Thyroid gland (tissue), 4 donors: ENCODE results near the gene CCDC9.

Experiments used
- CTCF ChIP-seq, 6 experiments: fragments of 200-600 bp in 3 of 6; fragments of 450-650 bp in 3 of 6; sonication (generic) in 3 of 6; IDR thresholded peaks; one replicate each; pipeline ENCODE4 v1.5.1; 2016 to 2019; ENCODE audit warnings: antibody characterized with exemption in 6 of 6, mild to moderate bottlenecking in 2 of 6, inconsistent platforms in 1 of 6, moderate library complexity in 1 of 6
- POLR2A ChIP-seq, 2 donors: fragments of 450-650 bp; IDR thresholded peaks; one replicate each; pipeline ENCODE4 v1.6.1; 2017; ENCODE audit warnings: antibody characterized with exemption in 2 of 2, mild to moderate bottlenecking in 2 of 2, moderate library complexity in 1 of 2

DNA sequence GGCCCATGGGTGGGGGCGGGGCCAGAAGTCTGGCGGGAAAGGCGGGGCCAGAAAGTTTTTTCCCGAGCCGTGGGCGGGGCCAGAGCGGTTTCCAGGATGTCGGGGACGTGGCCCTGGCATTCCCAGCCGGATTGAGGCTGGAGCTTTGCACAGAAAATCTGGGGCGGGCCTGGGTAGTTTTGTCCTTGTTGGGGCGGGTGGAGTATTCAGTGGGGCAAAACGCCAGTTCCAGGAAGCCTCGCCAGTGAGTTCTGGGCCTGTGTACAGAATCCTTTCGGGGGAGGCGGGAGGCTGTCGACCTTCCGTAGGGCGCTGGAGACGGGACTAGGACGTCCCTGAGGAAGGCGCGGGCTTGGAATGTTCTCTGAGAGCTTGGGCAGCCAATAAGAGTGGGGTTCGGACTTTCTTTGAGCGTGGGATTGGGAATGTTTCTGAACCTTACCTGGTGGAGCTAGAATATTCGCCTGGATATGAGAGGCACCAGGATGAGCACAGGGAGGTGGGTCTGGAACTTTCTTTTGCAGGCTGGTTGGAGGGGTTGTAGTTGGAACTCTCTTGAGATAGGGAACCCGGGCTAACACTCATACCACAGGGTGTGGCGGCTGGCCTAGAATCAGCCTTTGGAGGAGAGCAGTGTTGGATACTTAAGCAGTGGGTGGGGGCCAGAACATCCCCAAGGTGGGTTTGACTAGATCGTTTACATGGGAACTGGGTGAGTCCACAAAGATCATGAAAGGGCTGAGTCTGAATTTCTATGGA, 1.3 kb downstream of the CCDC9 start:
- TF ChIP-seq CTCF (IDR thresholded peaks at IDR 0.05) (no peak), POLR2A (IDR thresholded peaks at IDR 0.05) (peak in 1 of 2 donors; percentile 65)
